Fibroblast of lung (primary cell): ENCODE results near the gene LYPD1.

ENCODE experiments used
- EZH2 ChIP-seq: IDR thresholded peaks from 2 replicates; pipeline ENCODE4 v1.5.1; 2012; ENCODE audit warnings: low read length, control low read depth, mild to moderate bottlenecking; ENCODE audit errors: missing control alignments
- TF ChIP-seq, protein P1 (sequence below), 2 donors: IDR thresholded peaks in 1 of 2; conservative IDR thresholded peaks in 1 of 2; 1 replicate in 1 of 2; 2 replicates in 1 of 2; pipeline ENCODE4 v1.5.1; 2011 to 2012; ENCODE audit warnings: low read length in 2 of 2, control low read depth in 1 of 2, inconsistent platforms in 1 of 2, low read depth in 1 of 2, mild to moderate bottlenecking in 1 of 2

DNA sequence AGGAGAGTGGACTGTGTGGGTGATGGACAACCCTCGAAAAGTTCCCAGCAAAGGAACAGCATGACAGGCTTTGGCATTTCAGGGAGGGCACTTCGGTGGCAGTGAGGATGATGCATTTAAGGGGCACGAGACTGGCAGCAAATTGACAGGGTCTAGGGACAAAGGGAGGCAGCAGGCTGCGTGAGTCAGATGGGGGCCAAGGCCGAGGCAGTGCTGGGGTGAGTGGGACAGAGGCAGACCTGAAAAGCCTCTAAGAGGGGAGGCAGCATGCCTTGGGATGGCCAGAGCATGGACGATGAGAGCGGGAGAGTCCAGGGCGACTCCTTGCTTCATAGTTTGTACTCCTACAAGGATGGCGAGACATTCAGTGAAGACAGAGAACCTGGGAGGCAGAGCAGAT is 49.5 kb upstream of the LYPD1 start:
- TF ChIP-seq, protein P1, sequence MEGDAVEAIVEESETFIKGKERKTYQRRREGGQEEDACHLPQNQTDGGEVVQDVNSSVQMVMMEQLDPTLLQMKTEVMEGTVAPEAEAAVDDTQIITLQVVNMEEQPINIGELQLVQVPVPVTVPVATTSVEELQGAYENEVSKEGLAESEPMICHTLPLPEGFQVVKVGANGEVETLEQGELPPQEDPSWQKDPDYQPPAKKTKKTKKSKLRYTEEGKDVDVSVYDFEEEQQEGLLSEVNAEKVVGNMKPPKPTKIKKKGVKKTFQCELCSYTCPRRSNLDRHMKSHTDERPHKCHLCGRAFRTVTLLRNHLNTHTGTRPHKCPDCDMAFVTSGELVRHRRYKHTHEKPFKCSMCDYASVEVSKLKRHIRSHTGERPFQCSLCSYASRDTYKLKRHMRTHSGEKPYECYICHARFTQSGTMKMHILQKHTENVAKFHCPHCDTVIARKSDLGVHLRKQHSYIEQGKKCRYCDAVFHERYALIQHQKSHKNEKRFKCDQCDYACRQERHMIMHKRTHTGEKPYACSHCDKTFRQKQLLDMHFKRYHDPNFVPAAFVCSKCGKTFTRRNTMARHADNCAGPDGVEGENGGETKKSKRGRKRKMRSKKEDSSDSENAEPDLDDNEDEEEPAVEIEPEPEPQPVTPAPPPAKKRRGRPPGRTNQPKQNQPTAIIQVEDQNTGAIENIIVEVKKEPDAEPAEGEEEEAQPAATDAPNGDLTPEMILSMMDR (conservative IDR thresholded peaks at IDR 0.05 in 1 of 2, IDR thresholded peaks at IDR 0.05 in 1 of 2; ENCODE audit: low read depth in 1 of 2, low read length in 2 of 2): no peak
- no peak for TF ChIP-seq EZH2
